ENCODE data around the gene PITHD1. TPM values are rescaled to one million over a fixed set of nuclear protein-coding genes. Genes with fewer than 3 reads are reported as not detected.

PITHD1 gene
- total and polyA plus RNA-seq, 2 donors (not counting 3 experiments of a cell fraction or from before 2014, with no cell fraction given): 35.8 to 43.1 TPM

GRCh38 chr1:23795676-23796465, 17.7 kb downstream of the PITHD1 start:
- ChIA-PET POLR2A (interaction anchor here (0.8 kb wide), 1 partner anchor 16 kb away, joined by 3 read pairs; no protein-coding TSS in a partner anchor), CTCF (interaction anchor here (1.0 kb wide), 1 partner anchor 24 kb away, joined by 7 read pairs; no protein-coding TSS in a partner anchor)
- H3K4me1 ChIP-seq (ENCODE audit: control insufficient read depth, extremely low read depth, insufficient read depth, low read length): peaks cover 17% of the 10 kb centered on the region
- H3K9me1 ChIP-seq (replicated peaks; ENCODE audit: control insufficient read depth, extremely low read depth, insufficient read depth, low read length): no peaks in the 10 kb centered on the region
- intact Hi-C loops (cut with micrococcal nuclease) (no loop called here), dilution Hi-C loops (cut with MboI; ENCODE audit: extremely low pct_ligation_motif_present, low sequenced_read_pairs) (no loop called here)
- TF ChIP-seq EZH2 (IDR thresholded peaks at IDR 0.05; ENCODE audit: borderline replicate concordance, low read depth, low read length, severe bottlenecking) (no peak), FOS (IDR thresholded peaks at IDR 0.05; ENCODE audit: borderline replicate concordance, insufficient read depth, low read length) (no peak), JUN (IDR thresholded peaks at IDR 0.05; ENCODE audit: borderline replicate concordance, insufficient read depth, insufficient read length, low read depth) (no peak), GATA2 (IDR thresholded peaks at IDR 0.05; ENCODE audit: insufficient read depth, insufficient read length, low read depth, low read length) (no peak), CTCF (IDR thresholded peaks at IDR 0.05; ENCODE audit: extremely low read depth in 1 of 2, insufficient read depth in 1 of 2, low read depth in 1 of 2, low read length in 2 of 2) (no peak), POLR2AphosphoS5 (IDR thresholded peaks at IDR 0.05; ENCODE audit: insufficient read depth, low read depth, low read length) (no peak), POLR2A (IDR thresholded peaks at IDR 0.05; ENCODE audit: low read depth, low read length) (no peak), MAX (IDR thresholded peaks at IDR 0.05; ENCODE audit: insufficient read depth, insufficient read length) (no peak), MYC (IDR thresholded peaks at IDR 0.05; ENCODE audit: low read depth, low read length) (no peak)
- H3K36me3 ChIP-seq (ENCODE audit: control insufficient read depth in 2 of 2, extremely low read depth in 1 of 2, insufficient read depth in 2 of 2, low read length in 2 of 2): peaks cover 0 to 39% of the 10 kb centered on the region in 2 experiments
- no peak overlapping the region for H3K4me3 ChIP-seq (replicated peaks in 1 of 3; ENCODE audit: insufficient read depth in 1 of 3, low read depth in 1 of 3, low read length in 3 of 3)
- H3K79me2 ChIP-seq (ENCODE audit: control insufficient read depth, insufficient read depth, low read length): peaks cover 24% of the 10 kb centered on the region
- no peak overlapping the region for H3K9ac ChIP-seq (replicated peaks; ENCODE audit: extremely low read depth, insufficient read depth, low read length)
- no TSS peak for BruUV-seq (replicated peaks)
- FAIRE-seq: no peak
- no peak for DNase-seq (ENCODE audit: low read depth, low spot score)
- H3K27ac ChIP-seq (ENCODE audit: insufficient read depth, low read depth, low read length): no peak overlapping the region
- no peak overlapping the region for H2AFZ ChIP-seq (ENCODE audit: low read depth, low read length)
- no peaks in the 10 kb centered on the region for H3K27me3 ChIP-seq (ENCODE audit: control insufficient read depth in 2 of 2, insufficient read depth in 2 of 2, low read length in 2 of 2)
- no peaks in the 10 kb centered on the region for H3K9me3 ChIP-seq (replicated peaks; ENCODE audit: control insufficient read depth, insufficient read depth, low read length)
- H3K4me2 ChIP-seq (ENCODE audit: insufficient read depth, low read length): no peak overlapping the region
- no peaks in the 10 kb centered on the region for H4K20me1 ChIP-seq (replicated peaks; ENCODE audit: control insufficient read depth, extremely low read depth, insufficient read depth, low read length)
